Thymus (tissue), 11 donors: ENCODE results near the gene SCIMP. TPM values are rescaled to one million over a fixed set of nuclear protein-coding genes. Genes with fewer than 3 reads are reported as not detected.

ENCODE experiments used
- DNase-seq, 9 donors: peaks; one replicate each; pipeline ENCODE4 v3.0.0-alpha.2; 2013; ENCODE audit warnings: low spot score in 9 of 9, low read depth in 6 of 9, missing footprints in 1 of 9
- H3K27ac ChIP-seq, 2 donors: one replicate each; pipeline ENCODE4 v1.5.1; 2013; ENCODE audit warnings: control low read depth in 1 of 2, low read depth in 1 of 2, low read length in 1 of 2, mild to moderate bottlenecking in 1 of 2, moderate library complexity in 1 of 2
- H3K27me3 ChIP-seq, 2 donors: one replicate each; pipeline ENCODE4 v1.5.1; 2013; ENCODE audit warnings: low read length in 1 of 2; ENCODE audit not compliant: control insufficient read depth in 2 of 2, insufficient read depth in 1 of 2
- H3K36me3 ChIP-seq, 2 donors: one replicate each; pipeline ENCODE4 v1.5.1; 2013; ENCODE audit warnings: low read length in 1 of 2, mild to moderate bottlenecking in 1 of 2, moderate library complexity in 1 of 2; ENCODE audit not compliant: control insufficient read depth in 2 of 2, insufficient read depth in 2 of 2
- H3K4me1 ChIP-seq, 2 donors: one replicate each; pipeline ENCODE4 v1.5.1; 2013; ENCODE audit warnings: low read length in 2 of 2; ENCODE audit not compliant: control insufficient read depth in 2 of 2, insufficient read depth in 2 of 2
- H3K4me3 ChIP-seq, 2 donors: one replicate each; pipeline ENCODE4 v1.5.1; 2013; ENCODE audit warnings: low read length in 2 of 2, control low read depth in 1 of 2, mild to moderate bottlenecking in 1 of 2
- H3K9me3 ChIP-seq, 2 donors: one replicate each; pipeline ENCODE4 v1.5.1; 2013; ENCODE audit warnings: low read length in 1 of 2, mild to moderate bottlenecking in 1 of 2; ENCODE audit not compliant: control insufficient read depth in 2 of 2, insufficient read depth in 1 of 2
- WGBS: extraction: QIAGEN DNeasy Blood & Tissue Kit; methylation state at CpG from one replicate; pipeline ENCODE4 v1.1.7; 2013; 5-methylcytosine and 5-hydroxymethylcytosine counted together
- polyA plus RNA-seq: library from polyadenylated mRNA; stranded (reverse); fragments of 200-250 nt; gene quantifications from one replicate; pipeline ENCODE4 v1.2.3, GENCODE V29; 2013
- total RNA-seq: library from RNA; stranded (reverse); fragments of 120-200 nt; gene quantifications from one replicate; pipeline ENCODE4 v1.2.4, GENCODE V29; 2013
- donor health status: healthy.

Gene SCIMP
- total and polyA plus RNA-seq, 2 donors = 0.80 to 5.1 TPM

GRCh38 chr17:5263441-5263840 lies 28.8 kb upstream of the SCIMP start:
- 98% methylated on average over 6 of the region's 6 CpGs for WGBS
- DNase-seq = no peak
- Histone ChIP-seq H3K4me3 (no peak overlapping the region), H3K27me3 (no peaks in the 10 kb centered on the region), H3K36me3 (no peaks in the 10 kb centered on the region), H3K4me1 (peaks cover 10 to 16% of the 10 kb centered on the region in 2 donors), H3K27ac (no peak overlapping the region), H3K9me3 (no peaks in the 10 kb centered on the region)

DNA sequence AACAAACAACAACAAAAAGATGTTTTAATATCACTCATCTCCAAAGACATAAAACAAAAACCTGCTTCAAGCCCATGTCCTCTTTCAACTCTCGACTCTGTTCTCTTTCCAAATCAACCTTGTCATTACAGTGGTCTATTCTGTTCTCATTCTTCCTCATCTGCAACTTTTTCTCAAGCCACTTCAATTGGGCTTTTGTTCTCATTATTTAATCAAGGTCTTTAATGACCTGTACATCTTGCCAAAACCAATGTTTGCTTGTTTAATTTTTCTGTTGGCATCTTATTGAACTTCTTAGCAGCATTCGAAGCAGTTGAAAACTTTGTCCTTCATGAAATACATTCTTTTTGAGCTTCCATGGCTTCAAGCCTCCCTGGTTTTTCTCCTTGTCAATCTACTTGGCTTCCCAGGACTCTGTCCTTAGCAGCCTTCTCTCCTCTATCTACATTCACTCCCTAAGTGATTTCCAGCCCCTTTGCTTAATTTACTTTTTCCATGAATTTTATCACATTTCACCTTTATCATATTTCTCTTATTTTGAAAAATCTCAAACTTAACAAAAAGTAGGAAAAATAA lies 27.8 kb upstream of the SCIMP start:
- no peaks in the 10 kb centered on the region for H3K27me3 ChIP-seq
- H3K4me3 ChIP-seq = no peak overlapping the region
- WGBS = 96% methylated on average over 2 of the region's 2 CpGs
- DNase-seq = no peak
- H3K27ac ChIP-seq = no peak overlapping the region
- no peaks in the 10 kb centered on the region for H3K9me3 ChIP-seq
- no peaks in the 10 kb centered on the region for H3K36me3 ChIP-seq
- peaks cover 10 to 16% of the 10 kb centered on the region in 2 donors for H3K4me1 ChIP-seq

DNA sequence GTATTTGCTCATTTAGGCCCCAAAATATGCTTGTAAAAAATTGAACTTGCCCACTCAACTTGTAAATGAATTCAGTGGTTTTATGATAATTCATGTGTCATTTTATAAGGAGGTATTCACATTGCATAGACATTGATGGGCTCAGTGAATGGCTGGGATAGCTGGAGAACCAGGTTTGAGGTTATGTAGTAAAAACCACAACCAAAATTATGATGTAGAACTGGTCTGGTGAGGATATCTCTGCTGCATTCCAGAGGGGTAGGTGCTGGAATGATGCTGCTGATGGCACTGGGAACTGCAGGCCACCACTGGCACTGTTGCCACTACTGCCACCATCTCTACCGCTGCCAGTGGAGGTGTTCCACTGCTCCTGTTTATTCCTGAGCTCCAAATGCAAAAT lies 25.9 kb upstream of the SCIMP start:
- Histone ChIP-seq H3K27ac (no peak overlapping the region), H3K4me1 (peaks cover 10 to 15% of the 10 kb centered on the region in 2 donors), H3K4me3 (no peak overlapping the region), H3K9me3 (no peaks in the 10 kb centered on the region), H3K36me3 (no peaks in the 10 kb centered on the region), H3K27me3 (no peaks in the 10 kb centered on the region)
- 98% methylated on average over 1 of the region's 1 CpG for WGBS
- DNase-seq = no peak

GRCh38 chr17:5257124-5257523 lies 22.5 kb upstream of the SCIMP start:
- Histone ChIP-seq H3K9me3 (no peaks in the 10 kb centered on the region), H3K4me1 (peaks cover 7 to 12% of the 10 kb centered on the region in 2 donors), H3K4me3 (no peak overlapping the region), H3K27ac (no peak overlapping the region), H3K27me3 (no peaks in the 10 kb centered on the region), H3K36me3 (no peaks in the 10 kb centered on the region)
- DNase-seq = no peak
- 99% methylated on average over 5 of the region's 5 CpGs for WGBS

GRCh38 chr17:5254903-5255521 lies 20.4 kb upstream of the SCIMP start:
- H3K27me3 ChIP-seq = no peaks in the 10 kb centered on the region
- no peaks in the 10 kb centered on the region for H3K9me3 ChIP-seq
- no peak for DNase-seq
- peak overlapping the region in 1 of 2 donors; percentile 50 for H3K27ac ChIP-seq
- H3K4me3 ChIP-seq = no peak overlapping the region
- WGBS = 28% methylated on average over 5 of the region's 5 CpGs
- H3K36me3 ChIP-seq = no peaks in the 10 kb centered on the region
- peaks cover 7 to 12% of the 10 kb centered on the region in 2 donors for H3K4me1 ChIP-seq

GRCh38 chr17:5254414-5254813 lies 19.8 kb upstream of the SCIMP start:
- H3K4me3 ChIP-seq = no peak overlapping the region
- 80% methylated on average over 7 of the region's 7 CpGs for WGBS
- H3K36me3 ChIP-seq = no peaks in the 10 kb centered on the region
- H3K27ac ChIP-seq = peak overlapping the region in 1 of 2 donors; percentile 50
- no peaks in the 10 kb centered on the region for H3K9me3 ChIP-seq
- no peaks in the 10 kb centered on the region for H3K27me3 ChIP-seq
- peaks cover 7 to 12% of the 10 kb centered on the region in 2 donors for H3K4me1 ChIP-seq
- DNase-seq = no peak

DNA sequence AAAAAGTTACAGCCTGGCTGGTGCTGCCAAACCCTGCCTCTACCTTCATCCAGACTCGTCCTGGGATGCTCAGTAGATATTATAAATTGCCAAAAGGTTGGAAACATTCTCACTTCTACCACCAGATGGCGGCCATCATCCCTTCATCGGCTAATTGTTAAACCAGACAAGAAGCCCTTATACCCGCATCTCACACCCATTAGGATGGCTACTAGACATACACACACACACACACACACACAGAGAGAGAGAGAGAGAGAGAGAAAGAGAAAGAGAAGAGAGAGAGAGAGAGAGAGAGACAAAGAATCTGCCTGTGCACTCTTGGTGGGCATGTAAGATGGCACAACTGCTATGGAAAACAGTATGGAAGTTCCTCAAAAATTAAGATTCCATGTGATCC lies 15.0 kb upstream of the SCIMP start:
- peak in 7 of 9 donors; percentile 51 to 89 (median 81) for DNase-seq
- Histone ChIP-seq H3K9me3 (no peaks in the 10 kb centered on the region), H3K27me3 (no peaks in the 10 kb centered on the region), H3K36me3 (no peaks in the 10 kb centered on the region), H3K4me3 (no peak overlapping the region), H3K27ac (no peak overlapping the region), H3K4me1 (peaks cover 0 to 3% of the 10 kb centered on the region in 2 donors)
- 1% methylated on average over 4 of the region's 4 CpGs for WGBS

DNA sequence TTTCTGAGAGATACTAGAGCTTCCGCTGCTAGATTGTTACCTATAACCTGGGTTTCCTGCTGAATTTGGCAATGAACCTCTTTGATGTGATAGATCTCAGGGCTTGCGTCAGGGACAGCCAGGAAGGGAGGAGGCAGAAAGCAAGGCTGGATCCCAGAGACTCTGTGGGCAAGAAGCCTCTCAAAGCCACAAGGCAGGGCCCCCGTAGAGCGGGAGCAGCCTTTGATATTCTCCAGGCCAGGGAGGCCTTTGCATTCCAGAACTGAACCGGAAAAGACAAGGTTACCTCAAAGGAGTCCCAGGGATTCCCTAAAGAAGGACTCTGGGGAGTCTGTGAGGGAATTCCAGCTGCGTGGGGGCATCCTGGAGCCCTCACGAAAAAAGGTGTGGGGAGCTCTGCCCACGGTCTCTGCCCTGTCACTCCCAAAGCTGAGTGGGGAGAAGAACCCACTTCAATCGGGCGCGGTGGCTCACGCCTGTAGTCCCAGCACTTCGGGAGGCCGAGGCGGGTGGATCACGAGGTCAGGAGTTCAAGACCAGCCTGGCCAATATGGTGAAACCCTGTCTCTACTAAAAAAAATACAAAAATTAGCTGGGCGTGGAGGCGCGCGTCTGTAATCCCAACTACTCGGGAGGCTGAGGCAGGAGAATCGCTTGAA lies 14.3 kb upstream of the SCIMP start:
- Histone ChIP-seq H3K27ac (no peak overlapping the region), H3K27me3 (no peaks in the 10 kb centered on the region), H3K36me3 (no peaks in the 10 kb centered on the region), H3K4me3 (no peak overlapping the region), H3K9me3 (no peaks in the 10 kb centered on the region), H3K4me1 (no peaks in the 10 kb centered on the region)
- WGBS = 88% methylated on average over 22 of the region's 22 CpGs
- no peak for DNase-seq

DNA sequence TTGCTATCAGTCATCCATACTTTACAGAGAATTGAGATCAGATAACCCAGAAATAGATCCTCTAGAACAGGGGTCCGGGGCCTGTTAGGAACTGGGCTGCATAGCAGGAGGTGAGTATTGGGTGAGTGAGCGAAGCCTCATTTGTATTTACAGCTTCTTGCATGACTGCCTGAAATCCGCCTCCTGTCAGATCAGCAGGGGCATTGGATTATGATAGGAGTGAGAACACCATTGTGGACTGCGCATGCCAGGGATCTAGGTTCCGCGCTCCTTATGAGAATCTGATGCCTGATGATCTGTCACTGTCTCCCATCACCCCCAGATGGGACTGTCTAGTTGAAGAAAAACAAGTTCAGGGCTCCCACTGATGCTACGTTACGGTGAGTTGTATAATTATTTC lies 13.0 kb upstream of the SCIMP start:
- DNase-seq = no peak
- 98% methylated on average over 8 of the region's 8 CpGs for WGBS
- Histone ChIP-seq H3K36me3 (no peaks in the 10 kb centered on the region), H3K9me3 (no peaks in the 10 kb centered on the region), H3K27ac (no peak overlapping the region), H3K4me1 (peaks cover 0 to 7% of the 10 kb centered on the region in 2 donors), H3K27me3 (no peaks in the 10 kb centered on the region), H3K4me3 (no peak overlapping the region)
